ENCODE data around the gene ZDHHC20.

DNA sequence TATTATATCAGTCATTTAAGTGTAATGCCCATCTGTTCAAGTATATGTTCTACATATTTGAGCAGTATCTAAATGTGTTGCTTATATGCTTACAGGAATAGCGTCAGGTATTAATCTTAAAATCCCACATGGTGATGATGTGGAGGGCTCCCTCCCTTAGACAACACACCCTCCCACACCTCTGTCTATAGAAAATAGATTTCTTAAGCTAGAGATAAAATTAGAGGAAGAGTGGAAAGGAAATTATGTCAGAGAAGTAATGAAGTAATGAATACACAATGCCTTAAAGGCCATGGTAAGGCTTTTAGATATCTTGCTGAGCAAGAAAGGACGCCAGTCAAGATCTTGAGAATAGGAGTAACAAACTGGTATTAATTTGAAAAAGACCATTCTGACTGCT is 12.4 kb downstream of the ZDHHC20 start:
- TF ChIP-seq POLR2AphosphoS5 (IDR thresholded peaks at IDR 0.05; ENCODE audit: low read length) = no peak
- TF ChIP-seq, protein P1, sequence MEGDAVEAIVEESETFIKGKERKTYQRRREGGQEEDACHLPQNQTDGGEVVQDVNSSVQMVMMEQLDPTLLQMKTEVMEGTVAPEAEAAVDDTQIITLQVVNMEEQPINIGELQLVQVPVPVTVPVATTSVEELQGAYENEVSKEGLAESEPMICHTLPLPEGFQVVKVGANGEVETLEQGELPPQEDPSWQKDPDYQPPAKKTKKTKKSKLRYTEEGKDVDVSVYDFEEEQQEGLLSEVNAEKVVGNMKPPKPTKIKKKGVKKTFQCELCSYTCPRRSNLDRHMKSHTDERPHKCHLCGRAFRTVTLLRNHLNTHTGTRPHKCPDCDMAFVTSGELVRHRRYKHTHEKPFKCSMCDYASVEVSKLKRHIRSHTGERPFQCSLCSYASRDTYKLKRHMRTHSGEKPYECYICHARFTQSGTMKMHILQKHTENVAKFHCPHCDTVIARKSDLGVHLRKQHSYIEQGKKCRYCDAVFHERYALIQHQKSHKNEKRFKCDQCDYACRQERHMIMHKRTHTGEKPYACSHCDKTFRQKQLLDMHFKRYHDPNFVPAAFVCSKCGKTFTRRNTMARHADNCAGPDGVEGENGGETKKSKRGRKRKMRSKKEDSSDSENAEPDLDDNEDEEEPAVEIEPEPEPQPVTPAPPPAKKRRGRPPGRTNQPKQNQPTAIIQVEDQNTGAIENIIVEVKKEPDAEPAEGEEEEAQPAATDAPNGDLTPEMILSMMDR (IDR thresholded peaks at IDR 0.05 in 2 of 3, conservative IDR thresholded peaks at IDR 0.05 in 1 of 3; ENCODE audit: control insufficient read depth in 2 of 3, extremely low read depth in 1 of 3, insufficient read depth in 1 of 3, low read depth in 3 of 3, low read length in 3 of 3) = no peak
- TF ChIP-seq, protein P2, sequence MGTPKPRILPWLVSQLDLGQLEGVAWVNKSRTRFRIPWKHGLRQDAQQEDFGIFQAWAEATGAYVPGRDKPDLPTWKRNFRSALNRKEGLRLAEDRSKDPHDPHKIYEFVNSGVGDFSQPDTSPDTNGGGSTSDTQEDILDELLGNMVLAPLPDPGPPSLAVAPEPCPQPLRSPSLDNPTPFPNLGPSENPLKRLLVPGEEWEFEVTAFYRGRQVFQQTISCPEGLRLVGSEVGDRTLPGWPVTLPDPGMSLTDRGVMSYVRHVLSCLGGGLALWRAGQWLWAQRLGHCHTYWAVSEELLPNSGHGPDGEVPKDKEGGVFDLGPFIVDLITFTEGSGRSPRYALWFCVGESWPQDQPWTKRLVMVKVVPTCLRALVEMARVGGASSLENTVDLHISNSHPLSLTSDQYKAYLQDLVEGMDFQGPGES (IDR thresholded peaks at IDR 0.05) = no peak
- no peak for TF ChIP-seq YY1 (IDR thresholded peaks at IDR 0.05; ENCODE audit: low read depth, low read length)
- no peak for TF ChIP-seq JUND (IDR thresholded peaks at IDR 0.05; ENCODE audit: low read depth, low read length)
- no peak for TF ChIP-seq RFX5 (IDR thresholded peaks at IDR 0.05; ENCODE audit: low read depth, low read length)
- TF ChIP-seq BHLHE40 (IDR thresholded peaks at IDR 0.05; ENCODE audit: borderline replicate concordance in 1 of 2, low read depth in 2 of 2, low read length in 1 of 2) = no peak
- TF ChIP-seq, protein P3, sequence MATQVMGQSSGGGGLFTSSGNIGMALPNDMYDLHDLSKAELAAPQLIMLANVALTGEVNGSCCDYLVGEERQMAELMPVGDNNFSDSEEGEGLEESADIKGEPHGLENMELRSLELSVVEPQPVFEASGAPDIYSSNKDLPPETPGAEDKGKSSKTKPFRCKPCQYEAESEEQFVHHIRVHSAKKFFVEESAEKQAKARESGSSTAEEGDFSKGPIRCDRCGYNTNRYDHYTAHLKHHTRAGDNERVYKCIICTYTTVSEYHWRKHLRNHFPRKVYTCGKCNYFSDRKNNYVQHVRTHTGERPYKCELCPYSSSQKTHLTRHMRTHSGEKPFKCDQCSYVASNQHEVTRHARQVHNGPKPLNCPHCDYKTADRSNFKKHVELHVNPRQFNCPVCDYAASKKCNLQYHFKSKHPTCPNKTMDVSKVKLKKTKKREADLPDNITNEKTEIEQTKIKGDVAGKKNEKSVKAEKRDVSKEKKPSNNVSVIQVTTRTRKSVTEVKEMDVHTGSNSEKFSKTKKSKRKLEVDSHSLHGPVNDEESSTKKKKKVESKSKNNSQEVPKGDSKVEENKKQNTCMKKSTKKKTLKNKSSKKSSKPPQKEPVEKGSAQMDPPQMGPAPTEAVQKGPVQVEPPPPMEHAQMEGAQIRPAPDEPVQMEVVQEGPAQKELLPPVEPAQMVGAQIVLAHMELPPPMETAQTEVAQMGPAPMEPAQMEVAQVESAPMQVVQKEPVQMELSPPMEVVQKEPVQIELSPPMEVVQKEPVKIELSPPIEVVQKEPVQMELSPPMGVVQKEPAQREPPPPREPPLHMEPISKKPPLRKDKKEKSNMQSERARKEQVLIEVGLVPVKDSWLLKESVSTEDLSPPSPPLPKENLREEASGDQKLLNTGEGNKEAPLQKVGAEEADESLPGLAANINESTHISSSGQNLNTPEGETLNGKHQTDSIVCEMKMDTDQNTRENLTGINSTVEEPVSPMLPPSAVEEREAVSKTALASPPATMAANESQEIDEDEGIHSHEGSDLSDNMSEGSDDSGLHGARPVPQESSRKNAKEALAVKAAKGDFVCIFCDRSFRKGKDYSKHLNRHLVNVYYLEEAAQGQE (IDR thresholded peaks at IDR 0.05; ENCODE audit: low read depth, low read length) = no peak
- TF ChIP-seq, protein P4, sequence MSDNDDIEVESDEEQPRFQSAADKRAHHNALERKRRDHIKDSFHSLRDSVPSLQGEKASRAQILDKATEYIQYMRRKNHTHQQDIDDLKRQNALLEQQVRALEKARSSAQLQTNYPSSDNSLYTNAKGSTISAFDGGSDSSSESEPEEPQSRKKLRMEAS (IDR thresholded peaks at IDR 0.05; ENCODE audit: low read depth, low read length) = no peak
- no peak for TF ChIP-seq CREB1 (IDR thresholded peaks at IDR 0.05; ENCODE audit: low read depth)
- TF ChIP-seq CHD1 (IDR thresholded peaks at IDR 0.05; ENCODE audit: low read depth, low read length) = no peak
- TF ChIP-seq TAF1 (IDR thresholded peaks at IDR 0.05; ENCODE audit: borderline replicate concordance, low read depth, low read length) = no peak
- no peak for TF ChIP-seq WRNIP1 (IDR thresholded peaks at IDR 0.05; ENCODE audit: borderline replicate concordance, low read depth, low read length)
- TF ChIP-seq, protein P5, sequence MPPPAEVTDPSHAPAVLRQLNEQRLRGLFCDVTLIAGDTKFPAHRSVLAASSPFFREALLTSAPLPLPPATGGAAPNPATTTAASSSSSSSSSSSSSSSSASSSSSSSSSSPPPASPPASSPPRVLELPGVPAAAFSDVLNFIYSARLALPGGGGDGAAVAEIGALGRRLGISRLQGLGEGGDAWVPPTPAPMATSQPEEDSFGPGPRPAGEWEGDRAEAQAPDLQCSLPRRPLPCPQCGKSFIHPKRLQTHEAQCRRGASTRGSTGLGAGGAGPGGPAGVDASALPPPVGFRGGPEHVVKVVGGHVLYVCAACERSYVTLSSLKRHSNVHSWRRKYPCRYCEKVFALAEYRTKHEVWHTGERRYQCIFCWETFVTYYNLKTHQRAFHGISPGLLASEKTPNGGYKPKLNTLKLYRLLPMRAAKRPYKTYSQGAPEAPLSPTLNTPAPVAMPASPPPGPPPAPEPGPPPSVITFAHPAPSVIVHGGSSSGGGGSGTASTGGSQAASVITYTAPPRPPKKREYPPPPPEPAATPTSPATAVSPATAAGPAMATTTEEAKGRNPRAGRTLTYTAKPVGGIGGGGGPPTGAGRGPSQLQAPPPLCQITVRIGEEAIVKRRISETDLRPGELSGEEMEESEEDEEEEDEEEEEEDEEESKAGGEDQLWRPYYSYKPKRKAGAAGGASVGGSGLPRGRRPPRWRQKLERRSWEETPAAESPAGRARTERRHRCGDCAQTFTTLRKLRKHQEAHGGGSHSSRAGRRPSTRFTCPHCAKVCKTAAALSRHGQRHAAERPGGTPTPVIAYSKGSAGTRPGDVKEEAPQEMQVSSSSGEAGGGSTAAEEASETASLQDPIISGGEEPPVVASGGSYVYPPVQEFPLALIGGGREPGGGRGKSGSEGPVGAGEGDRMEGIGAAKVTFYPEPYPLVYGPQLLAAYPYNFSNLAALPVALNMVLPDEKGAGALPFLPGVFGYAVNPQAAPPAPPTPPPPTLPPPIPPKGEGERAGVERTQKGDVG (CRISPR knock-in tag; IDR thresholded peaks at IDR 0.05) = no peak
